Sigmoid colon (tissue), 4 donors: ENCODE measurements around the gene GOLGA3.

Experiments used
- EP300 ChIP-seq, 4 donors: sonication (generic); formaldehyde crosslinking; IDR thresholded peaks; one replicate each; pipeline ENCODE4 v1.6.1; 2017; ENCODE audit warnings: antibody characterized with exemption in 4 of 4
- POLR2A ChIP-seq, 2 donors: fragments of 450-650 bp; IDR thresholded peaks; one replicate each; pipeline ENCODE4 v1.6.1; 2016; ENCODE audit warnings: antibody characterized with exemption in 2 of 2, mild to moderate bottlenecking in 2 of 2, moderate library complexity in 2 of 2
- POLR2AphosphoS5 ChIP-seq, 4 donors: sonication (generic); formaldehyde crosslinking; IDR thresholded peaks; one replicate each; pipeline ENCODE4 v1.6.1; 2017; ENCODE audit warnings: antibody characterized with exemption in 4 of 4
- TF ChIP-seq, protein P1 (sequence below), 4 experiments: fragments of 450-650 bp in 3 of 4; fragments of 200-600 bp in 1 of 4; IDR thresholded peaks; one replicate each; pipeline ENCODE4 v1.5.1; 2016 to 2019; ENCODE audit warnings: antibody characterized with exemption in 4 of 4, mild to moderate bottlenecking in 3 of 4, moderate library complexity in 2 of 4

DNA sequence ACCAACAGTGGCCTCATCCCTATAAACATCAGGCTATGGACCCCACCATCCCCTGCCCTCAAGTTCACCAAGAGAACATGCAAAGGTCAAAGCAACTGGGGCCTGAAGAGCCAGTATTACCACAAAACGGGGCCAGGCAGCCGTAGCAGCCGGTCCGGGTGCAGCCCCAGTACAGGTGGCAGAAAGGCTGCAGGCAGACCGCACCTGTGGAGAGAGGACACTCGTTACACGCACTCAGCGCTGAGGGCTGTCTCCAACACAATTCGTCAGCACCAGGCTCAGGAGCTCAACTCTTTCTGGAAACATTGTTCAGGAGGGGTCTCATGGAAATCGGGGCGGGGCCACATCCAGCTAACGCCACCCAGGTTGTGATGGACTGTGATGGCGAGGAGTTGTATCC, 19.9 kb upstream of the GOLGA3 start:
- TF ChIP-seq, protein P1, sequence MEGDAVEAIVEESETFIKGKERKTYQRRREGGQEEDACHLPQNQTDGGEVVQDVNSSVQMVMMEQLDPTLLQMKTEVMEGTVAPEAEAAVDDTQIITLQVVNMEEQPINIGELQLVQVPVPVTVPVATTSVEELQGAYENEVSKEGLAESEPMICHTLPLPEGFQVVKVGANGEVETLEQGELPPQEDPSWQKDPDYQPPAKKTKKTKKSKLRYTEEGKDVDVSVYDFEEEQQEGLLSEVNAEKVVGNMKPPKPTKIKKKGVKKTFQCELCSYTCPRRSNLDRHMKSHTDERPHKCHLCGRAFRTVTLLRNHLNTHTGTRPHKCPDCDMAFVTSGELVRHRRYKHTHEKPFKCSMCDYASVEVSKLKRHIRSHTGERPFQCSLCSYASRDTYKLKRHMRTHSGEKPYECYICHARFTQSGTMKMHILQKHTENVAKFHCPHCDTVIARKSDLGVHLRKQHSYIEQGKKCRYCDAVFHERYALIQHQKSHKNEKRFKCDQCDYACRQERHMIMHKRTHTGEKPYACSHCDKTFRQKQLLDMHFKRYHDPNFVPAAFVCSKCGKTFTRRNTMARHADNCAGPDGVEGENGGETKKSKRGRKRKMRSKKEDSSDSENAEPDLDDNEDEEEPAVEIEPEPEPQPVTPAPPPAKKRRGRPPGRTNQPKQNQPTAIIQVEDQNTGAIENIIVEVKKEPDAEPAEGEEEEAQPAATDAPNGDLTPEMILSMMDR (IDR thresholded peaks at IDR 0.05), result no peak
- TF ChIP-seq POLR2A (IDR thresholded peaks at IDR 0.05) (no peak), POLR2AphosphoS5 (IDR thresholded peaks at IDR 0.05) (no peak), EP300 (IDR thresholded peaks at IDR 0.05) (no peak)
